ENCODE measurements around the gene FASTKD1.

FASTKD1 gene

GRCh38 chr2:169495310-169495928 lies 78.2 kb downstream of the FASTKD1 start:
- no peak for DNase-seq (ENCODE audit: extremely low read depth, low read depth)
- no peak for TF ChIP-seq CTCF (IDR thresholded peaks at IDR 0.05; ENCODE audit: low read depth, low read length)

DNA sequence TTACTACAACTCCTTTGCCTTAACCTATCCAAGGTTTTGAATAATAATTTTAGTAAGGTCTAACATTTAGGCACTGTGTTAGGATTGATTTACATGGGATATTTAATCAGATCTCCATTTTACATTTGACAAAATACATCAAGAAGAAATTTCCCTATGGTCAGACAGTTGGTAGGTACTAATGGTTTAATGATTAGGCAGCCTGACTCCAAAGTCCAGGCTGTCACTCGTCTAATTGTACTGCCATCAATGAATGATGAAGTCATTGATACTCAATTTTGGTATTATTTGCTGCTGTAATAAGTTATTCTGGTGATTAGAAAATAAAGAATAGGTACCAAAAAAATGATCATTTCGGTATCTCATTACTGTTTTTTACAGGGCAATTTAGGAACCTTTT lies 80.3 kb downstream of the FASTKD1 start:
- no peak for TF ChIP-seq CTCF (IDR thresholded peaks at IDR 0.05; ENCODE audit: low read depth, low read length)

DNA sequence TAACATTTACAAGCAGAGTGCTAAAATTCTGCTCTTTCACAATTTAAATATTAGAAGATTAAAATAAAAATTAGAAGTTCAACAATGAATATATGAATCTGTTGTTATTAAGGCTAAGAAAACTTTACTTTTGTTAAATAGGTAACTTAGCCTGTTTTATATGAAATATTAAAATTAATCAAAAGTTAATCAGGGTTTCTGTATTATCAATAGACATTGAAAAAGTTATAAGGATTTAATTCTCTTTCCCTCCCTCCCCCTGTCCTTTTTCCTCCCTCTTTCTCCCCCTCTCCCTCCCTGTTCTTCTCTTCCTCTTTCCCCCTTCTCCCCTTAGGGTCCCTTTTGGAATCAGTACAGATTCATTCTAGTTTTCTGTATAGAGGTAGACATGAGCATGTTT lies 82.3 kb downstream of the FASTKD1 start:
- TF ChIP-seq CTCF (IDR thresholded peaks at IDR 0.05; ENCODE audit: low read depth, low read length) = no peak
- no peak for DNase-seq (ENCODE audit: extremely low read depth, low read depth)

More for the DNA sequence above, 80.3 kb downstream of the FASTKD1 start:
- DNase-seq (ENCODE audit: extremely low read depth, low read depth) = no peak

- TF ChIP-seq CTCF (IDR thresholded peaks at IDR 0.05; ENCODE audit: low read depth, low read length) = no peak
- DNase-seq (ENCODE audit: extremely low read depth, low read depth) = no peak
These were observed 82.8 kb downstream of the FASTKD1 start for GRCh38 chr2:169490834-169491233.

DNA sequence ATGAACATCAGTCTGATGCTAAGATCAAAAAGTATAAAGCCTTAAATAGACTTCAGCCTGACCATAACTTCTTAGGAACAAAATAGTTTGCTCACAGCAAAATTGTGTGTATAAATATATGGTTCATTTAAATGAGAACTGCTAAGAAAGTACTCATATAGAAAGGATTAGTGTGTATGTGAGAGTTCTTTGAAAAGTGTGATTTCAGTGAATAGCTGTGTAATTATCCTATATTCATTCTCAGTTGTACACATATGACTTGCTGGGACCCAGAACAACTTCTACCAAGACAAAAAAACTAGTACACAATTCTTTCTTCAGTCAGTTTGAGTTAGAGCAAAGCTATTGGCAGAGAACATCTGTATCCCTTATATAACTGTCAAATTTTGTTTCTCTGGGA lies 87.2 kb downstream of the FASTKD1 start:
- no peak for TF ChIP-seq CTCF (IDR thresholded peaks at IDR 0.05; ENCODE audit: low read depth, low read length)
- no peak for DNase-seq (ENCODE audit: extremely low read depth, low read depth)

DNA sequence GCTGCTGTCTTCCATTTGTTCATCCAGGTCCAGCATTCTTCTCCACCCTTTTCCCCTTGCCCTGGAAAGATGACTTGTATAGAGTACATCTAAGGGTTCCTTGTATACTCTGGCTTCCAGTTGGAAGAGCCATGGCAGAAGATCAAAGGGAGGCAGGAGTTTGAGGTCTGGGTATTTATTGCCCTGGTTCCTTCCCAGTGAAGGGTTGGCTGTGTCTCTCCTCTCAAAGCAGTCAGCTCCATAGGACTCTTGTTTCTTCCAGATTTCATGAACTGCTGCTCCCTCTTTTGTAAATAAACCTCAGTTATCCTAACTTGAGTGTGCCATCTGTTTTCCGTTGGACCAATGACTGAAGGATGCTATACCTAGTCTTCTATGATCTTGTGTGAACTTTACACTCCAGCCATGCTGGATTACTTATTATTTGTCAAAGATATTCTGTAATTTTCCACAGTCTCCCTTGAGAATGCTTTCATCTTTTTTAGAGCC lies 88.0 kb downstream of the FASTKD1 start:
- no peak for DNase-seq (ENCODE audit: extremely low read depth, low read depth)
- no peak for TF ChIP-seq CTCF (IDR thresholded peaks at IDR 0.05; ENCODE audit: low read depth, low read length)

GRCh38 chr2:169480079-169480465 lies 93.6 kb downstream of the FASTKD1 start:
- TF ChIP-seq CTCF (IDR thresholded peaks at IDR 0.05; ENCODE audit: low read depth, low read length) = no peak
- DNase-seq (ENCODE audit: extremely low read depth, low read depth) = no peak
